H9 (cell line): ENCODE measurements around the gene IRF1. TPM values are rescaled to one million over a fixed set of nuclear protein-coding genes. Genes with fewer than 3 reads are reported as not detected.

Experiments used
- DNase-seq: peaks from one replicate; pipeline ENCODE4 v3.0.0-alpha.2; 2017
- H2AFZ ChIP-seq: one replicate; pipeline ENCODE4 v1.6.1; 2013; ENCODE audit warnings: mild to moderate bottlenecking, low read length, control low read depth, moderate library complexity
- H2AK5ac ChIP-seq: 2 replicates; pipeline ENCODE4 v1.6.1; 2013; ENCODE audit warnings: low read length, control low read depth, mixed read lengths; ENCODE audit not compliant: insufficient read length
- H2BK120ac ChIP-seq: one replicate; pipeline ENCODE4 v1.6.1; 2013; ENCODE audit warnings: low read depth, mild to moderate bottlenecking, low read length, control low read depth, inconsistent platforms; ENCODE audit not compliant: poor library complexity, severe bottlenecking
- H2BK12ac ChIP-seq: 2 replicates; pipeline ENCODE4 v1.6.1; 2013; ENCODE audit warnings: low read length, control low read depth, mixed read lengths, low read depth; ENCODE audit not compliant: insufficient read length
- H2BK15ac ChIP-seq: 2 replicates; pipeline ENCODE4 v1.6.1; 2013; ENCODE audit warnings: low read depth, low read length, control low read depth
- H2BK20ac ChIP-seq: one replicate; pipeline ENCODE4 v1.6.1; 2013; ENCODE audit warnings: low read depth, mild to moderate bottlenecking, low read length, control low read depth, inconsistent platforms; ENCODE audit not compliant: poor library complexity, severe bottlenecking
- H2BK5ac ChIP-seq: 2 replicates; pipeline ENCODE4 v1.6.1; 2013; ENCODE audit warnings: low read length, control low read depth, mixed read lengths; ENCODE audit not compliant: insufficient read length
- H3K14ac ChIP-seq: 2 replicates; pipeline ENCODE4 v1.6.1; 2013; ENCODE audit warnings: low read length, control low read depth; ENCODE audit not compliant: insufficient read depth
- H3K18ac ChIP-seq: 2 replicates; pipeline ENCODE4 v1.6.1; 2013; ENCODE audit warnings: low read depth, mild to moderate bottlenecking, mixed read lengths, low read length, control low read depth; ENCODE audit not compliant: insufficient read length
- H3K23ac ChIP-seq: 2 replicates; pipeline ENCODE4 v1.6.1; 2013; ENCODE audit warnings: low read length, control low read depth, mixed read lengths, low read depth; ENCODE audit not compliant: insufficient read length
- H3K23me2 ChIP-seq: 2 replicates; pipeline ENCODE4 v1.6.1; 2013; ENCODE audit warnings: low read depth, mild to moderate bottlenecking, mixed read lengths, low read length, control low read depth; ENCODE audit not compliant: insufficient read length, poor library complexity, severe bottlenecking
- H3K27ac ChIP-seq: 2 replicates; pipeline ENCODE4 v1.5.1; 2013; ENCODE audit warnings: low read length, control low read depth, mixed read lengths, low read depth; ENCODE audit not compliant: insufficient read length
- H3K27me3 ChIP-seq: 2 replicates; pipeline ENCODE4 v1.6.1; 2013; ENCODE audit warnings: low read length, control low read depth, inconsistent platforms; ENCODE audit not compliant: insufficient read depth
- H3K4ac ChIP-seq: 2 replicates; pipeline ENCODE4 v1.6.1; 2013; ENCODE audit warnings: low read depth, mild to moderate bottlenecking, control low read depth, inconsistent platforms, low read length, moderate library complexity
- H3K4me1 ChIP-seq: 2 replicates; pipeline ENCODE4 v1.6.1; 2013; ENCODE audit warnings: low read length, control low read depth, inconsistent platforms; ENCODE audit not compliant: insufficient read depth
- H3K4me2 ChIP-seq: 2 replicates; pipeline ENCODE4 v1.6.1; 2013; ENCODE audit warnings: low read length, control low read depth, mixed read lengths; ENCODE audit not compliant: insufficient read length, insufficient read depth
- H3K56ac ChIP-seq: 2 replicates; pipeline ENCODE4 v1.6.1; 2013; ENCODE audit warnings: low read depth, mild to moderate bottlenecking, mixed read lengths, low read length, control low read depth; ENCODE audit not compliant: insufficient read length
- H3K79me1 ChIP-seq: 2 replicates; pipeline ENCODE4 v1.6.1; 2013; ENCODE audit warnings: low read depth, mild to moderate bottlenecking, moderate library complexity, low read length, control low read depth, inconsistent platforms; ENCODE audit not compliant: insufficient read depth, poor library complexity, severe bottlenecking
- H3K79me2 ChIP-seq: 2 replicates; pipeline ENCODE4 v1.6.1; 2013; ENCODE audit warnings: low read length, control low read depth, inconsistent platforms; ENCODE audit not compliant: insufficient read depth
- H3K9ac ChIP-seq: 2 replicates; pipeline ENCODE4 v1.6.1; 2013; ENCODE audit warnings: low read length, control low read depth, mixed read lengths; ENCODE audit not compliant: insufficient read length; ENCODE audit errors: extremely low read depth
- H3K9me3 ChIP-seq: one replicate; pipeline ENCODE4 v1.6.1; 2013; ENCODE audit warnings: low read depth, low read length, inconsistent platforms; ENCODE audit not compliant: control insufficient read depth
- H3T11ph ChIP-seq: one replicate; pipeline ENCODE4 v1.6.1; 2013; ENCODE audit warnings: mild to moderate bottlenecking, low read length, control low read depth, inconsistent platforms
- H4K20me1 ChIP-seq: one replicate; pipeline ENCODE4 v1.6.1; 2013; ENCODE audit not compliant: control insufficient read depth, insufficient read length, insufficient read depth
- H4K5ac ChIP-seq: 2 replicates; pipeline ENCODE4 v1.6.1; 2013; ENCODE audit warnings: low read depth, mild to moderate bottlenecking, mixed read lengths, low read length, control low read depth; ENCODE audit not compliant: insufficient read length
- H4K8ac ChIP-seq: replicated peaks from 2 replicates; pipeline ENCODE4 v1.6.1; 2013; ENCODE audit warnings: low read length, control low read depth, mixed read lengths, low read depth; ENCODE audit not compliant: insufficient read length
- H4K91ac ChIP-seq: 2 replicates; pipeline ENCODE4 v1.6.1; 2013; ENCODE audit warnings: low read depth, mild to moderate bottlenecking, moderate library complexity, mixed read lengths, low read length, control low read depth; ENCODE audit not compliant: insufficient read length
- H3K27ac Mint-ChIP-seq, 3 experiments: 2 replicates in 2 of 3; 3 replicates in 1 of 3; pipeline ENCODE4 v1.8.0; 2020 to 2021; ENCODE audit warnings: mixed read lengths in 3 of 3, mild to moderate bottlenecking in 1 of 3, moderate library complexity in 1 of 3
- H3K27me3 Mint-ChIP-seq: 2 replicates; pipeline ENCODE4 v1.8.0; 2021; ENCODE audit warnings: low read depth, mild to moderate bottlenecking, moderate library complexity, mixed read lengths
- H3K36me3 Mint-ChIP-seq, 3 experiments: 2 replicates in 2 of 3; 3 replicates in 1 of 3; pipeline ENCODE4 v1.8.0; 2020 to 2021; ENCODE audit warnings: low read depth in 3 of 3, mixed read lengths in 3 of 3; ENCODE audit not compliant: insufficient read depth in 1 of 3
- H3K4me1 Mint-ChIP-seq, 2 experiments: 2 replicates each; pipeline ENCODE4 v1.8.0; 2020; ENCODE audit warnings: mixed read lengths in 2 of 2
- H3K4me3 Mint-ChIP-seq, 2 experiments: 2 replicates in 1 of 2; 3 replicates in 1 of 2; pipeline ENCODE4 v1.8.0; 2020 to 2021; ENCODE audit warnings: mild to moderate bottlenecking in 2 of 2, mixed read lengths in 2 of 2, moderate library complexity in 1 of 2
- H3K9me3 Mint-ChIP-seq, 2 experiments: 2 replicates in 1 of 2; 3 replicates in 1 of 2; pipeline ENCODE4 v1.8.0; 2020; ENCODE audit warnings: mild to moderate bottlenecking in 2 of 2, mixed read lengths in 2 of 2, moderate library complexity in 1 of 2
- WGBS: extraction: QIAGEN DNeasy Blood & Tissue Kit; methylation state at CpG from one replicate; pipeline ENCODE4 v1.1.7; 2013; ENCODE audit warnings: missing lambda C conversion rate, low lambda C conversion rate, mixed read lengths; ENCODE audit not compliant: insufficient read length; ENCODE audit errors: extremely low coverage; 5-methylcytosine and 5-hydroxymethylcytosine counted together
- total RNA-seq: library from RNA; stranded (reverse); gene quantifications from 2 replicates; pipeline ENCODE4 v1.2.1, GENCODE V29; 2021
- TF ChIP-seq, protein P1 (sequence below): fragments of 200-600 bp; sonication (generic); conservative IDR thresholded peaks from 3 replicates; pipeline ENCODE4 v1.8.0; 2021; ENCODE audit warnings: antibody characterized with exemption, mild to moderate bottlenecking

Gene IRF1
- total RNA-seq, 1 experiment from 2014 or later: 8.7 TPM

DNA sequence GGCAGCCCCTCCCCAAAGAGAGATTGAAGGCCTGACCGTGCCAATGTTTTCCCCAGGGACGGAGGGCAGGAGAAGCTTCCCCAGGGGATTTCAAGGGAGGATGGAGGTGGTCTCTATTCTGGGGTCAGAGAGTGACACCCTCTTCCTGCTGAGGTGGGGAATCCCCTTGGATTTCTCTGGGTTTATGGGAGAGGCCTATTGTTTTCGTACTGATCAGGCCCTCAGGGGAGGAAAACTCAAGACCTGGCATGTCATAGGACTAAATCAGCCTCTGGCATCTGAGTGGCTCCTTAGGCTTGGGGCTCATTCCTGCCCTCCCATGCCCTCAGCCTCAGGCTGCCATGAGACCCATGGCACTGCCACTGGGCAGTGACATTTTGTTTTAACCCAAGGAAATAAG lies 44.6 kb downstream of the IRF1 start:
- peaks cover 32 to 34% of the 10 kb centered on the region in 2 experiments for H3K4me1 Mint-ChIP-seq
- H2AFZ ChIP-seq: no peak overlapping the region

More for the DNA sequence above, 44.6 kb downstream of the IRF1 start:
- Mint-ChIP-seq H3K9me3 (peaks cover 0 to 9% of the 10 kb centered on the region in 2 experiments; a peak in 3 of 5 replicates), H3K36me3 (peaks cover 0 to 9% (median 2%) of the 10 kb centered on the region in 3 experiments; a peak in 3 of 7 replicates), H3K27ac (peak overlapping the region in 1 of 3 experiments; percentile 21; a peak in 1 of 7 replicates), H3K27me3 (peaks cover 8% of the 10 kb centered on the region), H3K4me3 (no peak overlapping the region)
- H3K4ac ChIP-seq: no peak overlapping the region
- H2BK20ac ChIP-seq: no peak overlapping the region
- no peaks in the 10 kb centered on the region; the same call in 1 of the 2 replicates for H3K27me3 ChIP-seq
- TF ChIP-seq, protein P1, sequence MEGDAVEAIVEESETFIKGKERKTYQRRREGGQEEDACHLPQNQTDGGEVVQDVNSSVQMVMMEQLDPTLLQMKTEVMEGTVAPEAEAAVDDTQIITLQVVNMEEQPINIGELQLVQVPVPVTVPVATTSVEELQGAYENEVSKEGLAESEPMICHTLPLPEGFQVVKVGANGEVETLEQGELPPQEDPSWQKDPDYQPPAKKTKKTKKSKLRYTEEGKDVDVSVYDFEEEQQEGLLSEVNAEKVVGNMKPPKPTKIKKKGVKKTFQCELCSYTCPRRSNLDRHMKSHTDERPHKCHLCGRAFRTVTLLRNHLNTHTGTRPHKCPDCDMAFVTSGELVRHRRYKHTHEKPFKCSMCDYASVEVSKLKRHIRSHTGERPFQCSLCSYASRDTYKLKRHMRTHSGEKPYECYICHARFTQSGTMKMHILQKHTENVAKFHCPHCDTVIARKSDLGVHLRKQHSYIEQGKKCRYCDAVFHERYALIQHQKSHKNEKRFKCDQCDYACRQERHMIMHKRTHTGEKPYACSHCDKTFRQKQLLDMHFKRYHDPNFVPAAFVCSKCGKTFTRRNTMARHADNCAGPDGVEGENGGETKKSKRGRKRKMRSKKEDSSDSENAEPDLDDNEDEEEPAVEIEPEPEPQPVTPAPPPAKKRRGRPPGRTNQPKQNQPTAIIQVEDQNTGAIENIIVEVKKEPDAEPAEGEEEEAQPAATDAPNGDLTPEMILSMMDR: no peak
- no peak overlapping the region for H3K18ac ChIP-seq
- H3K9ac ChIP-seq: no peak overlapping the region
- H3K27ac ChIP-seq: no peak overlapping the region
- no peaks in the 10 kb centered on the region for H3K79me1 ChIP-seq
- no peak overlapping the region for H4K91ac ChIP-seq
- H2BK12ac ChIP-seq: no peak overlapping the region
- no peak overlapping the region for H3K23ac ChIP-seq
- no peak overlapping the region for H3K4me2 ChIP-seq
- no peaks in the 10 kb centered on the region for H3K9me3 ChIP-seq
- no peak overlapping the region for H2AK5ac ChIP-seq
- no peak overlapping the region for H4K8ac ChIP-seq
- peaks cover 5% of the 10 kb centered on the region for H3K4me1 ChIP-seq
- no peaks in the 10 kb centered on the region for H3K79me2 ChIP-seq
- H3K14ac ChIP-seq: no peak overlapping the region
- no peak overlapping the region for H2BK15ac ChIP-seq
- no peaks in the 10 kb centered on the region for H4K20me1 ChIP-seq
- no peak overlapping the region for H3K56ac ChIP-seq
- H3K23me2 ChIP-seq: no peaks in the 10 kb centered on the region
- no peak overlapping the region for H2BK5ac ChIP-seq
- no peak for DNase-seq
- H2BK120ac ChIP-seq: no peak overlapping the region
- H3T11ph ChIP-seq: no peak overlapping the region
- no CpG with 5 or more reads among the region's 3 CpGs for WGBS
- no peak overlapping the region for H4K5ac ChIP-seq
